HepG2 (cell line): Measurements from ENCODE around the gene ITGB2. TPM values are rescaled to one million over a fixed set of nuclear protein-coding genes. Genes with fewer than 3 reads are reported as not detected.

ENCODE experiments used
- ATAC-seq: fragments of 200-7000 bp; cut with Tn5 transposase; 3 replicates; pipeline ENCODE4 v1.9.1; 2020; ENCODE audit warnings: mild to moderate bottlenecking, moderate library complexity
- Bru-seq: library from RNA; stranded (reverse); fragments of 400-500 nt; gene quantifications from one replicate; lab custom pipeline; 2021; lab: Mats Ljungman, UMichigan
- BruChase-seq, 2 experiments: library from RNA; stranded (reverse); fragments of 400-500 nt; gene quantifications; one replicate each; lab custom pipeline; 2021; lab: Mats Ljungman, UMichigan
- BruUV-seq: library from RNA; stranded (reverse); fragments of 400-500 nt; replicated peaks from 2 replicates; lab custom pipeline; 2021; lab: Mats Ljungman, UMichigan
- CTCF ChIA-PET: fragments of 300-600 bp; formaldehyde crosslinking; extraction: SDS; loops from one replicate; lab custom pipeline; 2021; ENCODE audit warnings: low total read pairs, inconsistent platforms, low intra/inter-chr PET ratio; lab: Yijun Ruan, JAX
- POLR2A ChIA-PET: fragments of 350-600 bp; sonication (Branson Sonifier 250); formaldehyde crosslinking; loops from one replicate; lab custom pipeline; 2020; ENCODE audit warnings: antibody characterized with exemption, inconsistent platforms; lab: Yijun Ruan, JAX
- DNase-seq: peaks from one replicate; pipeline ENCODE4 v3.0.0-alpha.2; 2015; ENCODE audit warnings: low spot score
- FAIRE-seq: peaks from 3 replicates; lab custom pipeline; 2011; peaks lifted over from hg19 to GRCh38; lab: Jason Lieb, UNC
- H2AFZ ChIP-seq: one replicate; pipeline ENCODE4 v1.6.1; 2011; ENCODE audit warnings: low read length, inconsistent platforms
- H3K27ac ChIP-seq: fragments of 300-600 bp; 3 replicates; pipeline ENCODE4 v1.8.0; 2011; ENCODE audit warnings: mixed run types, mild to moderate bottlenecking, mixed read lengths, low read length, inconsistent platforms; ENCODE audit not compliant: insufficient read depth; ENCODE audit errors: extremely low read length
- H3K27me3 ChIP-seq, 2 experiments: fragments of 200-600 bp in 1 of 2; 2 replicates in 1 of 2; 3 replicates in 1 of 2; pipeline versions ENCODE4 v1.6.0 to v1.8.0; 2011; ENCODE audit warnings: low read length in 2 of 2, mild to moderate bottlenecking in 2 of 2, moderate library complexity in 2 of 2, inconsistent platforms in 1 of 2; ENCODE audit not compliant: insufficient read depth in 2 of 2, control insufficient read depth in 1 of 2
- H3K36me3 ChIP-seq, 2 experiments: fragments of 200-600 bp in 1 of 2; replicated peaks in 1 of 2; 2 replicates in 1 of 2; 3 replicates in 1 of 2; pipeline versions ENCODE4 v1.5.1 to v1.8.0; 2011; ENCODE audit warnings: low read length in 2 of 2, inconsistent platforms in 1 of 2; ENCODE audit not compliant: insufficient read depth in 2 of 2, control insufficient read depth in 1 of 2
- H3K4me1 ChIP-seq: 2 replicates; pipeline ENCODE4 v1.5.1; 2012; ENCODE audit warnings: low read length, inconsistent platforms; ENCODE audit not compliant: insufficient read depth
- H3K4me2 ChIP-seq: 2 replicates; pipeline ENCODE4 v1.6.0; 2011; ENCODE audit warnings: low read depth, low read length, inconsistent platforms
- H3K4me3 ChIP-seq, 3 experiments: fragments of 200-600 bp in 1 of 3; sonication (generic), shearing (Covaris generic) in 1 of 3; replicated peaks in 1 of 3; 2 replicates each; pipeline ENCODE4 v1.5.1; 2011 to 2016; ENCODE audit warnings: low read length in 3 of 3, inconsistent platforms in 2 of 3, low read depth in 2 of 3, mild to moderate bottlenecking in 2 of 3, control low read depth in 1 of 3, mixed read lengths in 1 of 3; ENCODE audit not compliant: insufficient read depth in 1 of 3
- H3K79me2 ChIP-seq: one replicate; pipeline ENCODE4 v1.6.1; 2011; ENCODE audit warnings: low read length, inconsistent platforms; ENCODE audit not compliant: insufficient read depth
- H3K9ac ChIP-seq: 2 replicates; pipeline ENCODE4 v1.6.0; 2011; ENCODE audit warnings: mild to moderate bottlenecking, low read depth, low read length, inconsistent platforms; ENCODE audit not compliant: insufficient read depth
- H3K9me3 ChIP-seq: 2 replicates; pipeline ENCODE4 v1.5.1; 2012; ENCODE audit warnings: mild to moderate bottlenecking, low read length
- H4K20me1 ChIP-seq: 2 replicates; pipeline ENCODE4 v1.6.0; 2011; ENCODE audit warnings: inconsistent platforms, mild to moderate bottlenecking, low read length, moderate library complexity; ENCODE audit not compliant: insufficient read depth
- EED ChIP-seq: sonication (generic); formaldehyde crosslinking; IDR thresholded peaks from 2 replicates; pipeline ENCODE4 v1.5.0; 2020; ENCODE audit warnings: mild to moderate bottlenecking, missing genetic modification reagents
- MXD1 ChIP-seq: sonication (generic); formaldehyde crosslinking; IDR thresholded peaks from 2 replicates; pipeline ENCODE4 v1.4.0; 2020; ENCODE audit warnings: mild to moderate bottlenecking, missing genetic modification reagents
- SRSF1 ChIP-seq: fragments of 200-400 bp; formaldehyde crosslinking; optimal IDR thresholded peaks from 2 replicates; pipeline ENCODE3; 2017; ENCODE audit warnings: mild to moderate bottlenecking, low read depth, low read length, moderate library complexity
- SRSF4 ChIP-seq: fragments of 200-400 bp; formaldehyde crosslinking; IDR thresholded peaks from one replicate; pipeline ENCODE4 v1.6.1; 2018; ENCODE audit warnings: mild to moderate bottlenecking, low read depth, low read length, moderate library complexity; ENCODE audit not compliant: poor library complexity, severe bottlenecking
- ZBTB42 ChIP-seq: sonication (generic); formaldehyde crosslinking; IDR thresholded peaks from 2 replicates; pipeline ENCODE4 v1.5.0; 2020; ENCODE audit warnings: mild to moderate bottlenecking, missing genetic modification reagents
- ZNF274 ChIP-seq: sonication (generic); formaldehyde crosslinking; IDR thresholded peaks from 2 replicates; pipeline ENCODE4 v1.5.1; 2020; ENCODE audit warnings: mild to moderate bottlenecking, missing genetic modification reagents
- ZNF280B ChIP-seq: sonication (generic); formaldehyde crosslinking; IDR thresholded peaks from 2 replicates; pipeline ENCODE4 v1.5.0; 2020; ENCODE audit warnings: missing genetic modification reagents, mild to moderate bottlenecking, borderline replicate concordance
- ZNF547 ChIP-seq: sonication (generic); formaldehyde crosslinking; IDR thresholded peaks from 2 replicates; pipeline ENCODE4 v1.5.1; 2020; ENCODE audit warnings: mild to moderate bottlenecking, missing genetic modification reagents
- WGBS: methylation state at CpG from one replicate; pipeline ENCODE4 v1.1.6; 2017; ENCODE audit warnings: low lambda C conversion rate; 5-methylcytosine and 5-hydroxymethylcytosine counted together
- in situ Hi-C: cut with HindIII; loops from 2 replicates; pipeline ENCODE4 v1.10.0; 2017; ENCODE audit warnings: low pct_unique_long_range_greater_than_20kb; ENCODE audit not compliant: extremely low pct_ligation_motif_present
- intact Hi-C: fragments of 100-400 bp; cut with micrococcal nuclease; formaldehyde crosslinking; loops from one replicate; pipeline ENCODE4 v1.10.0; 2022; ENCODE audit not compliant: unreplicated experiment
- long read RNA-seq, 2 experiments: library from RNA in 1 of 2; library from polyadenylated mRNA in 1 of 2; stranded (forward) in 1 of 2; unstranded in 1 of 2; transcript quantifications; one replicate each; pipeline ENCODE4 v2.0.0, GENCODE V29; 2019 to 2022
- polyA minus RNA-seq, 3 experiments: library from RNA; depleted of rRNA, polyadenylated mRNA; stranded (reverse); fragments of >200 nt; gene quantifications; 2 replicates each; pipeline ENCODE4 v1.2.3, GENCODE V29; 2011; ENCODE audit warnings: low replicate concordance in 1 of 3
- polyA plus RNA-seq, 8 experiments: library from polyadenylated mRNA; depleted of rRNA in 3 of 8; stranded (reverse) in 7 of 8; unstranded in 1 of 8; fragments of >200 nt; fragmentation: Illumina TruSeq in 4 of 8; extraction: Trizol in 4 of 8; gene quantifications; 2 replicates each; pipeline versions ENCODE4 v1.2.1 to v1.2.3, GENCODE V29; 2011 to 2016; ENCODE audit warnings: low read depth in 4 of 8, missing spikeins in 1 of 8, mixed read lengths in 1 of 8; ENCODE audit not compliant: insufficient read depth in 1 of 8
- total RNA-seq, 5 experiments: library from RNA; depleted of rRNA; stranded (reverse); fragments of >200 nt; fragmentation: Illumina TruSeq; extraction: Trizol; gene quantifications; 2 replicates each; pipeline ENCODE4 v1.2.3, GENCODE V29; 2016; ENCODE audit warnings: low read depth in 1 of 5
- TF ChIP-seq, protein P1 (sequence below): sonication (generic); formaldehyde crosslinking; IDR thresholded peaks from 2 replicates; pipeline ENCODE4 v1.5.1; 2020; ENCODE audit warnings: mild to moderate bottlenecking, missing genetic modification reagents, moderate library complexity

The ITGB2 gene
- total RNA-seq (2016; rRNA removed; fragmentation: Illumina TruSeq; extraction: Trizol) (1.6 and 4.2 TPM in 2 replicates), polyA plus RNA-seq (2011; rRNA removed) (18.0 and 26.4 TPM in 2 replicates), polyA minus RNA-seq (2011; rRNA and poly(A)+ RNA removed; ENCODE audit: low replicate concordance) (1.4 and 26.8 TPM in 2 replicates), Bru-seq, nascent RNA (percentile 32 among the genes with signal in this experiment), BruChase-seq, experiment 1, labeled RNA remaining after a 6-hour chase (percentile 35 among the genes with signal in this experiment), BruChase-seq, experiment 2, labeled RNA remaining after a 2-hour chase (percentile 29 among the genes with signal in this experiment)
- total RNA-seq (2016; cell fraction: cytosol; rRNA removed; fragmentation: Illumina TruSeq; extraction: Trizol; ENCODE audit: low read depth): 0.71 and 0.91 TPM in 2 replicates
- total RNA-seq (2016; cell fraction: insoluble cytoplasmic fraction; rRNA removed; fragmentation: Illumina TruSeq; extraction: Trizol): 2.3 and 3.5 TPM in 2 replicates
- 1.2 and 1.9 TPM in 2 replicates for total RNA-seq (2016; cell fraction: membrane; rRNA removed; fragmentation: Illumina TruSeq; extraction: Trizol)
- 6.5 and 6.6 TPM in 2 replicates for total RNA-seq (2016; cell fraction: nucleus; rRNA removed; fragmentation: Illumina TruSeq; extraction: Trizol)
- 22.3 and 25.2 TPM in 2 replicates for polyA plus RNA-seq (2011; cell fraction: cytosol; rRNA removed)
- polyA plus RNA-seq (2011; cell fraction: nucleus; rRNA removed): 63.6 and 64.3 TPM in 2 replicates
- polyA plus RNA-seq (2012): 28.1 and 37.9 TPM in 2 replicates
- 0.53 and 1.0 TPM in 2 replicates for polyA plus RNA-seq (2016; cell fraction: cytosol; fragmentation: Illumina TruSeq; extraction: Trizol; ENCODE audit: low read depth)
- 2.2 and 2.5 TPM in 2 replicates for polyA plus RNA-seq (2016; cell fraction: insoluble cytoplasmic fraction; fragmentation: Illumina TruSeq; extraction: Trizol; ENCODE audit: low read depth)
- polyA plus RNA-seq (2016; cell fraction: membrane; fragmentation: Illumina TruSeq; extraction: Trizol; ENCODE audit: low read depth): 1.3 and 1.5 TPM in 2 replicates
- polyA plus RNA-seq (2016; cell fraction: nucleus; fragmentation: Illumina TruSeq; extraction: Trizol; ENCODE audit: insufficient read depth, low read depth): 5.9 and 7.0 TPM in 2 replicates
- 11.9 and 12.6 TPM in 2 replicates for polyA minus RNA-seq (2011; cell fraction: cytosol; rRNA and poly(A)+ RNA removed)
- polyA minus RNA-seq (2011; cell fraction: nucleus; rRNA and poly(A)+ RNA removed): 10.0 and 14.7 TPM in 2 replicates
- long read RNA-seq, experiment 1, partial matches to known transcripts: 8 of 20 reads
- long read RNA-seq, experiment 1, other reads (novel, unspliced or antisense): 12 of 20 reads
- long read RNA-seq, experiment 2, partial matches to known transcripts: 6 of 39 reads
- long read RNA-seq, experiment 2, other reads (novel, unspliced or antisense): 30 of 39 reads

- POLR2A ChIA-PET: no interaction called here
- Histone ChIP-seq H2AFZ (no peak within 1 kb of the TSS), H3K27me3 (peaks cover 3 to 5% of the 10 kb centered on the region in 2 experiments; a peak in 3 of 5 replicates), H3K4me3 (peak within 1 kb of the TSS in 1 of 3 experiments; percentile 5; a peak in 1 of 6 replicates), H4K20me1 (no peaks in the 10 kb centered on the region), H3K4me2 (no peak within 1 kb of the TSS), H3K27ac (no peak within 1 kb of the TSS), H3K9me3 (no peaks in the 10 kb centered on the region), H3K9ac (no peak within 1 kb of the TSS), H3K79me2 (no peaks in the 10 kb centered on the region), H3K36me3 (no peaks in the 10 kb centered on the region), H3K4me1 (peaks cover 55% of the 10 kb centered on the region)
- WGBS: 65% methylated on average over 19 of the region's 29 CpGs
- CTCF ChIA-PET: no interaction called here
- in situ Hi-C loops (no loop called here), intact Hi-C loops (no loop called here)
- TF ChIP-seq MXD1 (CRISPR knock-in tag) (0 out of 2 replicates have a peak, but pooled peaks have one; percentile 10), ZNF280B (CRISPR knock-in tag) (no peak), SRSF1 (no peak), EED (no peak), ZBTB42 (no peak), ZNF274 (CRISPR knock-in tag) (0 out of 2 replicates have a peak, but pooled peaks have one; percentile 29), ZNF547 (CRISPR knock-in tag) (no peak), SRSF4 (no peak)
- TF ChIP-seq, protein P1, sequence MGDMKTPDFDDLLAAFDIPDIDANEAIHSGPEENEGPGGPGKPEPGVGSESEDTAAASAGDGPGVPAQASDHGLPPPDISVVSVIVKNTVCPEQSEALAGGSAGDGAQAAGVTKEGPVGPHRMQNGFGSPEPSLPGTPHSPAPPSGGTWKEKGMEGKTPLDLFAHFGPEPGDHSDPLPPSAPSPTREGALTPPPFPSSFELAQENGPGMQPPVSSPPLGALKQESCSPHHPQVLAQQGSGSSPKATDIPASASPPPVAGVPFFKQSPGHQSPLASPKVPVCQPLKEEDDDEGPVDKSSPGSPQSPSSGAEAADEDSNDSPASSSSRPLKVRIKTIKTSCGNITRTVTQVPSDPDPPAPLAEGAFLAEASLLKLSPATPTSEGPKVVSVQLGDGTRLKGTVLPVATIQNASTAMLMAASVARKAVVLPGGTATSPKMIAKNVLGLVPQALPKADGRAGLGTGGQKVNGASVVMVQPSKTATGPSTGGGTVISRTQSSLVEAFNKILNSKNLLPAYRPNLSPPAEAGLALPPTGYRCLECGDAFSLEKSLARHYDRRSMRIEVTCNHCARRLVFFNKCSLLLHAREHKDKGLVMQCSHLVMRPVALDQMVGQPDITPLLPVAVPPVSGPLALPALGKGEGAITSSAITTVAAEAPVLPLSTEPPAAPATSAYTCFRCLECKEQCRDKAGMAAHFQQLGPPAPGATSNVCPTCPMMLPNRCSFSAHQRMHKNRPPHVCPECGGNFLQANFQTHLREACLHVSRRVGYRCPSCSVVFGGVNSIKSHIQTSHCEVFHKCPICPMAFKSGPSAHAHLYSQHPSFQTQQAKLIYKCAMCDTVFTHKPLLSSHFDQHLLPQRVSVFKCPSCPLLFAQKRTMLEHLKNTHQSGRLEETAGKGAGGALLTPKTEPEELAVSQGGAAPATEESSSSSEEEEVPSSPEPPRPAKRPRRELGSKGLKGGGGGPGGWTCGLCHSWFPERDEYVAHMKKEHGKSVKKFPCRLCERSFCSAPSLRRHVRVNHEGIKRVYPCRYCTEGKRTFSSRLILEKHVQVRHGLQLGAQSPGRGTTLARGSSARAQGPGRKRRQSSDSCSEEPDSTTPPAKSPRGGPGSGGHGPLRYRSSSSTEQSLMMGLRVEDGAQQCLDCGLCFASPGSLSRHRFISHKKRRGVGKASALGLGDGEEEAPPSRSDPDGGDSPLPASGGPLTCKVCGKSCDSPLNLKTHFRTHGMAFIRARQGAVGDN (CRISPR knock-in tag): peak; percentile 56; the same call in 1 of the 2 replicates
- no TSS peak for BruUV-seq
- ATAC-seq (no peak; the same call in 2 of the 3 replicates), DNase-seq (no peak), FAIRE-seq (no peak)
Measured at GRCh38 chr21:44920694-44921604, at the start of gene ITGB2. TSS of gene ITGB2 (minus strand) at chr21:44920899. CDS start at chr21:44910782, 10,117 bp downstream.
